GM18951 (cell line): ENCODE data around the gene FLAD1.

ENCODE experiments used
- POLR2A ChIP-seq: IDR thresholded peaks from 4 replicates; pipeline ENCODE4 v1.6.1; 2011; ENCODE audit warnings: mild to moderate bottlenecking; ENCODE audit not compliant: insufficient read length, insufficient read depth; ENCODE audit errors: extremely low read depth
- in situ Hi-C: fragments of 300-500 bp; cut with MboI; formaldehyde crosslinking; loops from one replicate; pipeline ENCODE4 v1.12.0; 2022; ENCODE audit warnings: low sequenced_read_pairs, mixed read lengths, inconsistent platforms; ENCODE audit not compliant: unreplicated experiment

Gene FLAD1

GRCh38 chr1:155018617-155019348 is 35.6 kb downstream of the FLAD1 start:
- no peak for TF ChIP-seq POLR2A
- in situ Hi-C loops: no loop called here

GRCh38 chr1:155019377-155020245 is 36.5 kb downstream of the FLAD1 start:
- in situ Hi-C loops: no loop called here
- TF ChIP-seq POLR2A: no peak

GRCh38 chr1:155022136-155022926 is 39.2 kb downstream of the FLAD1 start:
- no peak for TF ChIP-seq POLR2A
- in situ Hi-C loops: no loop called here

GRCh38 chr1:155022927-155023236 is 39.7 kb downstream of the FLAD1 start:
- TF ChIP-seq POLR2A: no peak

GRCh38 chr1:155023627-155024026 is 40.5 kb downstream of the FLAD1 start:
- in situ Hi-C loops: no loop called here
- no peak for TF ChIP-seq POLR2A

More at GRCh38 chr1:155022927-155023236, 39.7 kb downstream of the FLAD1 start:
- in situ Hi-C loops: no loop called here

- in situ Hi-C loops: no loop called here
- TF ChIP-seq POLR2A: no peak
These were observed 41.2 kb downstream of the FLAD1 start for GRCh38 chr1:155024315-155024714.

- in situ Hi-C loops: no loop called here
These were observed 43.0 kb downstream of the FLAD1 start for GRCh38 chr1:155026154-155026553.

GRCh38 chr1:155026588-155026987 is 43.4 kb downstream of the FLAD1 start:
- in situ Hi-C loops: no loop called here
- TF ChIP-seq POLR2A: no peak

More at GRCh38 chr1:155026154-155026553, 43.0 kb downstream of the FLAD1 start:
- no peak for TF ChIP-seq POLR2A

- in situ Hi-C loops: no loop called here
These were observed 46.5 kb downstream of the FLAD1 start for GRCh38 chr1:155029513-155030242.

GRCh38 chr1:155030243-155030795 is 47.2 kb downstream of the FLAD1 start:
- in situ Hi-C loops: no loop called here
- no peak for TF ChIP-seq POLR2A

More at GRCh38 chr1:155029513-155030242, 46.5 kb downstream of the FLAD1 start:
- TF ChIP-seq POLR2A: no peak

- in situ Hi-C loops: no loop called here
- TF ChIP-seq POLR2A: no peak
These were observed 47.8 kb downstream of the FLAD1 start for GRCh38 chr1:155030899-155031298.

- TF ChIP-seq POLR2A: no peak
- in situ Hi-C loops: no loop called here
These were observed 49.7 kb downstream of the FLAD1 start for GRCh38 chr1:155032886-155033285.
